Gastrocnemius medialis (tissue), 4 donors: ENCODE data around the gene OGFRL1.

Experiments used
- CTCF ChIP-seq, 5 experiments: fragments of 450-650 bp in 3 of 5; fragments of 200-600 bp in 2 of 5; sonication (generic) in 2 of 5; IDR thresholded peaks in 4 of 5; conservative IDR thresholded peaks in 1 of 5; 1 replicate in 4 of 5; 2 replicates in 1 of 5; pipeline ENCODE4 v1.5.1; 2016 to 2019; ENCODE audit warnings: antibody characterized with exemption in 5 of 5, mild to moderate bottlenecking in 3 of 5, moderate library complexity in 3 of 5
- POLR2A ChIP-seq, 2 donors: fragments of 450-650 bp; IDR thresholded peaks; one replicate each; pipeline ENCODE4 v1.6.1; 2017; ENCODE audit warnings: antibody characterized with exemption in 2 of 2, mild to moderate bottlenecking in 2 of 2, moderate library complexity in 2 of 2

GRCh38 chr6:71347119-71347518 is 58.5 kb downstream of the OGFRL1 start:
- no peak for TF ChIP-seq CTCF (IDR thresholded peaks at IDR 0.05 in 4 of 5, conservative IDR thresholded peaks at IDR 0.05 in 1 of 5)
- TF ChIP-seq POLR2A (IDR thresholded peaks at IDR 0.05): no peak
